Osteoblast (primary cell): ENCODE results near the gene QRICH1. TPM values are rescaled to one million over a fixed set of nuclear protein-coding genes. Genes with fewer than 3 reads are reported as not detected.

ENCODE experiments used
- DNase-seq: peaks from one replicate; pipeline ENCODE4 v3.0.0; 2011; ENCODE audit warnings: low spot score, mixed read lengths; ENCODE audit not compliant: insufficient read length; ENCODE audit errors: missing footprints
- H2AFZ ChIP-seq: 2 replicates; pipeline ENCODE4 v1.6.0; 2011; ENCODE audit warnings: mild to moderate bottlenecking, low read length
- H3K27ac ChIP-seq: 2 replicates; pipeline ENCODE4 v1.5.1; 2011; ENCODE audit warnings: mild to moderate bottlenecking, low read depth, low read length, moderate library complexity
- H3K27me3 ChIP-seq: 2 replicates; pipeline ENCODE4 v1.6.0; 2012; ENCODE audit warnings: mild to moderate bottlenecking, control low read depth, inconsistent platforms, low read length, moderate library complexity; ENCODE audit not compliant: insufficient read depth
- H3K36me3 ChIP-seq: 2 replicates; pipeline ENCODE4 v1.5.1; 2011; ENCODE audit warnings: mild to moderate bottlenecking, low read length, control low read depth, moderate library complexity; ENCODE audit not compliant: insufficient read depth
- H3K4me1 ChIP-seq: 2 replicates; pipeline ENCODE4 v1.5.1; 2011; ENCODE audit warnings: mild to moderate bottlenecking, low read length, control low read depth, moderate library complexity; ENCODE audit not compliant: insufficient read depth
- H3K4me2 ChIP-seq: 2 replicates; pipeline ENCODE4 v1.6.0; 2011; ENCODE audit warnings: mild to moderate bottlenecking, low read length; ENCODE audit not compliant: insufficient read depth
- H3K4me3 ChIP-seq: fragments of 200-600 bp; sonication (generic); 3 replicates; pipeline ENCODE4 v1.5.1; 2012; ENCODE audit warnings: mild to moderate bottlenecking, low read length, inconsistent platforms; ENCODE audit not compliant: insufficient read depth
- H3K79me2 ChIP-seq: 2 replicates; pipeline ENCODE4 v1.6.0; 2012; ENCODE audit warnings: mild to moderate bottlenecking, low read length, control low read depth, inconsistent platforms; ENCODE audit not compliant: insufficient read depth
- H3K9me3 ChIP-seq: 2 replicates; pipeline ENCODE4 v1.5.1; 2011; ENCODE audit warnings: low read depth, low read length, control low read depth
- H4K20me1 ChIP-seq: 2 replicates; pipeline ENCODE4 v1.6.0; 2012; ENCODE audit warnings: mild to moderate bottlenecking, low read length, control low read depth; ENCODE audit not compliant: insufficient read depth
- CTCF ChIP-seq: IDR thresholded peaks from 2 replicates; pipeline ENCODE4 v1.5.1; 2011; ENCODE audit warnings: mild to moderate bottlenecking, low read depth, low read length, moderate library complexity; ENCODE audit errors: extremely low read depth
- total RNA-seq: library from RNA; depleted of rRNA; stranded (reverse); fragments of >200 nt; gene quantifications from 2 replicates; pipeline ENCODE4 v1.2.3, GENCODE V29; 2012

The QRICH1 gene
- total RNA-seq, 1 donor, result 167 TPM

- Histone ChIP-seq H3K9me3 (no peaks in the 10 kb centered on the region), H3K36me3 (peaks cover 36% of the 10 kb centered on the region), H2AFZ (peak overlapping the region; percentile 83), H3K4me3 (peak overlapping the region; percentile 96), H4K20me1 (peaks cover 18% of the 10 kb centered on the region), H3K27ac (peak overlapping the region; percentile 96), H3K27me3 (no peaks in the 10 kb centered on the region), H3K4me2 (peak overlapping the region; percentile 98), H3K4me1 (peaks cover 32% of the 10 kb centered on the region), H3K79me2 (peaks cover 70% of the 10 kb centered on the region)
- TF ChIP-seq CTCF, result no peak
- DNase-seq, result peak; percentile 99
These were observed 72.6 kb downstream of the QRICH1 start for GRCh38 chr3:49021213-49021812.

GRCh38 chr3:49020330-49021212 is 73.3 kb downstream of the QRICH1 start:
- peaks cover 62% of the 10 kb centered on the region for H3K79me2 ChIP-seq
- DNase-seq, result peak; percentile 93
- TF ChIP-seq CTCF, result no peak

GRCh38 chr3:49019941-49020329 is 73.9 kb downstream of the QRICH1 start:
- H3K4me1 ChIP-seq, result peaks cover 32% of the 10 kb centered on the region
- TF ChIP-seq CTCF, result no peak
- H3K79me2 ChIP-seq, result peaks cover 57% of the 10 kb centered on the region
- no peaks in the 10 kb centered on the region for H3K9me3 ChIP-seq
- peak overlapping the region; percentile 27 for H2AFZ ChIP-seq
- H3K4me2 ChIP-seq, result peak overlapping the region; percentile 98
- H3K27ac ChIP-seq, result peak overlapping the region; percentile 96
- peak; percentile 86 for DNase-seq
- peaks cover 22% of the 10 kb centered on the region for H4K20me1 ChIP-seq
- no peaks in the 10 kb centered on the region for H3K27me3 ChIP-seq
- peak overlapping the region; percentile 96 for H3K4me3 ChIP-seq
- peaks cover 36% of the 10 kb centered on the region for H3K36me3 ChIP-seq

More at GRCh38 chr3:49020330-49021212, 73.3 kb downstream of the QRICH1 start:
- Histone ChIP-seq H2AFZ (peak overlapping the region; percentile 77), H3K4me2 (peak overlapping the region; percentile 98), H3K27me3 (no peaks in the 10 kb centered on the region), H3K36me3 (peaks cover 36% of the 10 kb centered on the region), H3K27ac (peak overlapping the region; percentile 96), H3K4me1 (peaks cover 32% of the 10 kb centered on the region), H4K20me1 (peaks cover 18% of the 10 kb centered on the region), H3K9me3 (no peaks in the 10 kb centered on the region), H3K4me3 (peak overlapping the region; percentile 96)

GRCh38 chr3:49018707-49019006 is 75.2 kb downstream of the QRICH1 start:
- peaks cover 29% of the 10 kb centered on the region for H4K20me1 ChIP-seq
- H2AFZ ChIP-seq, result peak overlapping the region; percentile 66
- H3K9me3 ChIP-seq, result no peaks in the 10 kb centered on the region
- peaks cover 58% of the 10 kb centered on the region for H3K79me2 ChIP-seq
- H3K36me3 ChIP-seq, result peaks cover 35% of the 10 kb centered on the region
- no peak for DNase-seq
- peak overlapping the region; percentile 65 for H3K27ac ChIP-seq
- TF ChIP-seq CTCF, result no peak
- H3K4me2 ChIP-seq, result peak overlapping the region; percentile 90
- peaks cover 32% of the 10 kb centered on the region for H3K4me1 ChIP-seq
- peak overlapping the region; percentile 92 for H3K4me3 ChIP-seq
- no peaks in the 10 kb centered on the region for H3K27me3 ChIP-seq
